CD4-positive, alpha-beta T cell treated with Interleukin-4 for 4 hours (primary cell): ENCODE data around the gene KRTAP10-7.
"Not testable (repeated sequence)": the region's sequence is repeated elsewhere in the genome, so short reads cannot be mapped to it uniquely, and the experiment has no call there.

ENCODE experiments used
- DNase-seq: peaks from one replicate; pipeline ENCODE4 v3.0.0-alpha.2; 2020

Gene KRTAP10-7, protein sequence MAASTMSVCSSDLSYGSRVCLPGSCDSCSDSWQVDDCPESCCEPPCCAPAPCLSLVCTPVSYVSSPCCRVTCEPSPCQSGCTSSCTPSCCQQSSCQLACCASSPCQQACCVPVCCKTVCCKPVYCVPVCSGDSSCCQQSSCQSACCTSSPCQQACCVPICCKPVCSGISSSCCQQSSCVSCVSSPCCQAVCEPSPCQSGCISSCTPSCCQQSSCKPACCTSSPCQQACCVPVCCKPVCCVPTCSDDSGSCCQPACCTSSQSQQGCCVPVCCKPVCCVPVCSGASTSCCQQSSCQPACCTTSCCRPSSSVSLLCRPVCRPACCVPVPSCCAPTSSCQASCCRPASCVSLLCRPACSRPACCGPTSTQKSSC

DNA sequence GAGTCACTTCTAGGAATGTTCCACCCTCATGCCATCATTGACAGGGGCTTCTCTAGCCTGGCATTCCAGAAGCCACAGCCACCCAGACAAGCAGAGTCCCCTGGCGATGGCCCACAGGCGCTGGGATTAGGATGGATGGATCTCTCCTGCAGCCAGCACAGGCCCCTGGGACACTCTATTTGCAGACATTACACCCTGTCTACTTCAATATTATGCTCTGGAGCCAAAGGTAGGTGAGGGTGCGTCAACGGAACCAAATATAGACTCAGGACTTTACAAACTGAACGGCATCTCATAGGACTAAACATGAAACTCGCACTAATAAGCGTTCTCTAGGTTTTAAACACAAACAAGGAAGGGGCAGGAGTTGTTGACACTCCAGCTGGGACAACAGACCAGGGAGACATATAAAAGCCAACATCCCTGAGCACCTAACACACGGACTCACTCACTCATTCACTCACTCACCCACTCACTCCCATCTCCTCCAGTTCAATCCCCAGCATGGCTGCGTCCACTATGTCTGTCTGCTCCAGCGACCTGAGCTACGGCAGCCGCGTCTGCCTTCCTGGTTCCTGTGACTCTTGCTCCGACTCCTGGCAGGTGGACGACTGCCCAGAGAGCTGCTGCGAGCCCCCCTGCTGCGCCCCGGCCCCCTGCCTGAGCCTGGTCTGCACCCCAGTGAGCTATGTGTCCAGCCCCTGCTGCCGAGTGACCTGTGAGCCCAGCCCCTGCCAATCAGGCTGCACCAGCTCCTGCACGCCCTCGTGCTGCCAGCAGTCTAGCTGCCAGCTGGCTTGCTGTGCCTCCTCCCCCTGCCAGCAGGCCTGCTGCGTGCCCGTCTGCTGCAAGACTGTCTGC is at the start of gene KRTAP10-7:
KRTAP10-7 (plus strand) TSS at position 480 of the 861 bp plus-strand sequence; CDS start at position 505, 25 bp downstream.
- not testable (repeated sequence) for DNase-seq

DNA sequence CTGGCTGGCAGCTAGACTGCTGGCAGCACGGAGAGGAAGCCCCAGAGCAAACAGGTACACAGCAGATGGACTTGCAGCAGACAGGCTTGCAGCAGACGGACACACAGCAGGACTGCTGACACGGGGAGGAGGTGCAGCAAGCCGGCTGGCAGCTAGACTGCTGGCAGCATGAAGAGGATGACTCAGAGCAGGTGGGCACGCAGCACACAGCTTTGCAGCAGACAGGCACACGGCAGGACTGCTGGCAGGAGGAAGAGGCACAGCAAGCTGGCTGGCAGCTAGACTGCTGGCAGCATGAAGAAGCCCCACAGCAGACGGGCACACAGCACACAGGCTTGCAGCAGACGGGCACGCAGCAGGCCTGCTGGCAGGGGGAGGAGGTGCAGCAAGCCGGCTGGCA is 49.6 kb upstream of the KRTAP10-7 start:
- no peak for DNase-seq

DNA sequence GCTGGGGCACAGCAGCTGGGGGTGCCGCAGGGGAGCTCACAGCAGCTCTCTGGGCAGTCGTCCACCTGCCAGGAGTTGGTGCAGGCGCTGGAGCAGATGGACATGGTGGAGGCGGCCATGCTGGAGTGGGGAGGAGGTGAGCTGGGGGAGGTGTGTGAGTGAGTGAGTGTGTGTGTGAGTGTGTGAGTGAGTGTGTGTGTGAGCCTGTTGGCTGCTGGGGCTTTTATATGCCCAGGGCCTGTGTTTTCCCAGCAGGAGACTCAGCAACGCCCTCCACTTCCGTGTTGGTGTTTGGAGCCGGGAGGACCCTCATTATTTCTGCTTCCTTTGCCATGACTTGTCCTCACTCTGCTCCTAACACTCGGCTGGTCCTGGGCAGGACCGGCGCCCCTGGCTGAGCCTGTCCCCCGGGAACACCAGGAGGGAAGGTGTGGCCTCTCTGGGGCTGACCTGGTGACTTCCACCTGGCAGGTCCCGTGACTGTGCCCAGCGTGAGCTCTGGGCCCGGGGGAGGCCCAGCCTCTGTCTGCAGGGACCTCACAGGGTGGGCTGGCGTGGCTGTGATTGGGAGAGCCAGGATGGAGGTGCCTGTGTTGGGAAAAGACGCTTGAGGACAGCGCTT is 48.9 kb upstream of the KRTAP10-7 start, which contains the start of gene KRTAP10-2:
KRTAP10-2 (minus strand) TSS at position 166 of the 622 bp plus-strand sequence; CDS start at position 119, 47 bp downstream.
- DNase-seq: no peak

DNA sequence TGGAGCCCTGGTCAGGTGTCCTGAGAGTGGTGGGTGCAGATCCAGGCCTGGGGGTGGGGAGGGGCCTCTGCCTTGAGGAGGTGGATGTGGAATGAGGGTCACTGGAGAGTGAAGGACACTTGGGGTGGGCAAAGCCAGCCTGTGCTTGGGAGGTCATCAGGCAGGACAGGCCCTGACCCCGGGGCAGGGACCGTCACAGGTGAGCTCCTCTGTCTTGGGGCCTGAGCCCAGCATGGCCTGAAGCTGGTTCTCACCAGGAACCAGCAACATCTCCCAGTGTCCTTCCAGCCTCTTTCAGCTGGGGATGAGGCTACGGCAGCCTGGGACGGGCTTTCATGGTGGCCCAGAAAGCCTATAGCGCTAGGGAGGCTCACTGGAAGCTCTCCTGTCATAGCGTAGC is 48.3 kb upstream of the KRTAP10-7 start:
- DNase-seq: no peak

DNA sequence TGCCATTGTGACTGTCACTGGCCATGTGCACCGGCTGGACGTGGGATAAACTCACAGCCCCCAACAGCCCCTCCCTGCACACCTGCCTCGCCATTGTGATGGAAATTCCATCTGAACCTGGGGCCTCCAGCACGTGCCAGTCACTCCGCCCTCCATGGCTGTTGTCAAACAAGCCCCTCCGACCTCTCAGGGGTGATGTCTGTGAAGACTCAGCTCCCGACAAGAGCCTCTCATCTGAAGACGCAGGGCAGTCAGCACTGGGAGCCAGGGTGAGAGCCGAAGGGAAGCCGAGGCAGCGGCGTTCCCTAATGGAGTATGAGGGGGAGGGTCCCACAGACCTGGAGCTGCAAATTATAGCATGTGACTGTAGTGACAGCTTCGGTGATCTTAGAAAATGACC is 47.7 kb upstream of the KRTAP10-7 start:
- no peak for DNase-seq

DNA sequence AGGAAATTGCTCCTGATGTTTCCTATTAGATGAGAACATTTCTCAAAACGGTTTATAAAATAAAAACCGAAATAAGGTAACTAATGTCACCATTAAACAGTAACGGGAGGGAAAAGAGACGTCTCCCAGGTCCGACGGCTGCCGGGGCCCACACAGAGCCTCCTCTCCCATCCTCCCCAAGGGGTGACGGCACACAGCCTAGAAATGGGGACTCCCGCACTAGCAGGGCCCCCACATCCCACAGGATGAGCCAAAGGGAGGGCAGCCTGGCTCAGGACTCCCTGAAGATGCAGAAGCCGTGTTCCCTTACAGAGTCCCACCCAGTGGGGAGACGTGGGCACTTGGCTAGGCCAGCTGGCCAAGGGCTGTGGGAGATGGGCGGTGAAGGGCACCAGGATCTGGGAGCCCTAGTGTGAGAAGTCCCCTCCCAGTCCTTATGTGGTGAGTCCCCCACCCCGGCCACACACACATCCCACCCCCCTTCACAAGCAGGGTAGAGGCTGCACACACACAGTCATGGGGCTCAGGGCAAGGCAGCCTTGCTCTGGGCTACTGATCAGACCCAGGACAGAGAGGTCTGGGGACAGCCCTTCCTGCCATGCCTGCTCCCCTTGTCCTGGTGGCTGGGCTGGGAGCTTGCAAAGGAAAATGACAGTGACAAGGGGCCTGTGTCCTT is 45.1 kb upstream of the KRTAP10-7 start:
- no peak for DNase-seq

DNA sequence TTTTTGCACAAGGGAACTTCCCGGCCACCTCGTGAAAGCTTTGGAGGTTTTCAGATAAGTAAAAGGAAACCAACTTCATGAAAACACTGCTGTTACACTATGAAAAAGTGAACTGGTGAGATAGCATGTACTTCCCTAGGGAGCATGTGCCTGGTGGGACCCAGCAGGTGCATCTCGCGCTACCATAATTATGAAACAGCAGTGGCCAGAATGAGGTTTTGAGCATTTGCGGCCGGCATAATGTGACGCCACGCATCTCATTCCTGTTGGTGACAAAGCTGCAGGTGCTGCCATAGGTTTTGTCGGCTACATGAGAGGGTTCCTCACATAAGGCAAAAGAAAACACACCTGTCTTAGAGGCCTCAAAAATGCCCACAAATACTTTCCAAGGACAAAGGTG is 43.5 kb upstream of the KRTAP10-7 start:
- no peak for DNase-seq

DNA sequence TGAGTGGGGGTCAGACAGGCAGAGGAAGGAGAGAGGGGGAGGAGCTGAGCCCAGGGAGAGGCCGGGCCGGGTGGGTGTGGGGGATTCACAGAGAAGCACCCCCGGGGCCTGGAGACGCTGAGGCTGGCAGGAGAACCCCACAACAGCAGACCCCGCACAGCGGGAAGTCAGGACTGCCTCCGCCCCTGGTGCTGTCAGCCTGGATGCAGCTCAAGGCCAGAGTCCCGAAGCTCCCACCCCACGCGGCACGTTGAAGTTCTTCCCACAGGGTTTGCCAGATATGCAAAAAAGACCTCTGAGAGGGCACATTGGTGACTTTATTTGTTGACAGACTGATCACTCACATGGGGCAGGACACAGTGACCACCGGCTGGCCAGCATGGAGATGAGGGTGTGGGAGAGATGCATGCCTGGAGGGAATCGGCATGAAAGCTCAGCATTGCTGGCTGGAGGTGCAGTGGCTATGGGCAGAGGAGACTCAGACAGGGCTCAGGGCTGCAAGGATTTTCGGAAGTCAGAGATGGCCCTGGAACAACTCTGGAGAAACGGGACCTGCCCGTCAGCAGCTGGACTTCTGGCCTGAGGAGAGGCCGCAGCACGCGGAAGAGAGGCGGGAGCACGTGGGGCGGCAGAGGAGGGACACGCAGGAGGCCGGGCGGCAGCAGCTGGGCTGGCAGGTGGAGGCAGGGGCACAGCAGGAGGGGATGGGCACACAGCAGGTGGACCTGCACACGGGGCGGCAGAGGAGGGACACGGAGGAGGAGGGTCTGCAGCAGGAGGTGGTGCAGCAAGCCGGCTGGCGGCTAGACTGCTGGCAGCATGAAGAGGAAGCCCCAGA is 42.7 kb upstream of the KRTAP10-7 start:
- no peak for DNase-seq

DNA sequence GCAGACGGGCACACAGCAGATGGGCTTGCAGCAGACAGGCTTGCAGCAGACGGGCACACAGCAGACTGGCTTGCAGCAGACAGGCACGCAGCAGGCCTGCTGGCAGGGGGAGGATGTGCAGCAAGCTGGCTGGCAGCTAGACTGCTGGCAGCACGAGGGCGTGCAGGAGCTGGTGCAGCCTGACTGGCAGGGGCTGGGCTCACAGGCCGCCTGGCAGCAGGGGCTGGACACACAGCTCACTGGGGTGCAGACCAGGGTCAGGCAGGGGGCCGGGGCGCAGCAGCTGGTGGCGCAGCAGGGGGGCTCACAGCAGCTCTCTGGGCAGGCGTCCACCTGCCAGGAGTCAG is 42.1 kb upstream of the KRTAP10-7 start:
- not testable (repeated sequence) for DNase-seq

DNA sequence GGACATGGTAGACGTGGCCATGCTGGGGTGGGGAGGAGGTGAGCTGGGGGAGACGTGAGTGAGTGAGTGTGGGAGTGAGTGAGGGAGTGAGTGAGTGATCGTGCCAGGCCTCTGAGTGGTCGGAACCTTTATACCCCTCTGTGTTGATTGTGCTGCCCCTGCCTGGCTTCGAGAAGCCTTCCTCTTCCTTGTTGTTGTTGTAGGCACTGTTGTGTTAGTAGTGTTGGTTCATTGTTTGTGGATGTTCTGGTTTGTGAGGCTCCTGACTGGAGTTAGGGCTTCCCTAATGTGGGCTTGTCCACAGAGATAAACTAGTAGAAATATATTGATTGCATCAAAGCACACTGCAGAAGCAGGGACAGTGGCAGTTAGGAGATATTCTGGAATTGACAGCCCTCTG is 41.7 kb upstream of the KRTAP10-7 start, which contains the start of gene KRTAP10-3:
KRTAP10-3 (minus strand) TSS at position 101 of the 400 bp plus-strand sequence; CDS start at position 21, 80 bp downstream.
- DNase-seq: no peak

DNA sequence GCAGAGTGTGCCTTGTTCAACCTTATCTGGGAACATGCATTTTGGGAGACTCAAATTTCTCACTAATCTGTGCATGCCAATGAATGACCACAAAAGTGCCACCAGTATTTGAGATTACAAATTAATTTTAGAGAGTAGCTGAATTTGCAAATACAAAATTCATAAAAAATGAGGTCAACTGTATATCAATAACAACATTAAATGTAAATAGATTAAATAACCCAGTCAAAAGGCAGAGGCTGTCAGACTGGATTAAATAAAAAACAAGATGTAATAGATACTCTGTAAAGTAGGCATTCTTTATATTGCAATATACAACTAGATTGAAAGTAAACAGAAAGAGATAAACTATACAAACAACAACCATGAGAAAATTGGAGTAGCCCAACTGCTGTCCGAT is 36.3 kb upstream of the KRTAP10-7 start:
- DNase-seq: no peak

DNA sequence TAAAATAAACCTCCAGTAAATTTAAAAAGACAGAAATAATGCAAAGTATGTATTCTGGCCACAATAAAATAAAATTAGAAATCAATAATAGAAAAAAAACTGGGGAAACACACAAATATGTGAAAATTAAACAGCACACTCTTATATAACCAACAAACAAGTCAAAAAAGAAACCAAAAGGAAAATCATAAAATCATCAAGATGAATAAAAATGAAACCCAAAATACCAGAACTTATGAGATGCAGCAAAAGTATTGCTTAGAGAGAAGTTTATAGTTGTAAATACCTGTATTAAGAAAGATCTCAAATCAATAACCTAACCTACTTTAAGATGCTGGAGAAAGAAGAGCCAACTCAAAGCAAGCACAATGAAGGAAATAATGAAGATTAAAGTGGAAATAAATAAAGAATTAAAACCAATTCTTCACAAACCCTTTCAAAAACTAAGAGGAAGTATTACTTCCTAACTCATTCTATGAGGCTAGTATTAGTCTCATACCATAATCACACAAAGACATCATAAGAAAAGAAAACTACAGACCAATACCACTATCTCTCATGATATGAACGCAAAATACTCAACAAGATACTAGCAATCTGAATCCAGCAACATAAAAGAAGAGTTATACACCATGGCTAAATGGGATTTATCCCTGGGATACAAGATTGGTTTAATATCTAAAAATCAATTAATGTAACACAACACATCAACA is 35.4 kb upstream of the KRTAP10-7 start:
- DNase-seq: no peak

DNA sequence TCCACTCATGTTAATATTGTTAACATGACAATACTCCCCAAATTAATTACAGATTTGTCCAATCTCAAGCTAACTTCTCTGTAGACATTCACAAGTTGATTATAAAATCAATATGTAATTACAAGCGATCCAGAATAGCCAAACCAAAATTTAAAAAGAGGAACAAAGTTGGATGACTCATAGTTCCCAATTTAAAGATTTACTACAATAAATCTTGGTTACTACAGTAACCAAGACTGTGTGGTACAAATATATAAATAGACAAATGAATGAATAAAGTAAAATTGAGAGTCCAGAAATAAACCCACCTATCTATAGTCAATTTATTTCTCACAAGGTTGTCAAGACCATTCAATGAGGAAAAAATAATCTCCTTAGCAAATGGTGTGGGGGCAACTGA is 34.0 kb upstream of the KRTAP10-7 start:
- DNase-seq: no peak

DNA sequence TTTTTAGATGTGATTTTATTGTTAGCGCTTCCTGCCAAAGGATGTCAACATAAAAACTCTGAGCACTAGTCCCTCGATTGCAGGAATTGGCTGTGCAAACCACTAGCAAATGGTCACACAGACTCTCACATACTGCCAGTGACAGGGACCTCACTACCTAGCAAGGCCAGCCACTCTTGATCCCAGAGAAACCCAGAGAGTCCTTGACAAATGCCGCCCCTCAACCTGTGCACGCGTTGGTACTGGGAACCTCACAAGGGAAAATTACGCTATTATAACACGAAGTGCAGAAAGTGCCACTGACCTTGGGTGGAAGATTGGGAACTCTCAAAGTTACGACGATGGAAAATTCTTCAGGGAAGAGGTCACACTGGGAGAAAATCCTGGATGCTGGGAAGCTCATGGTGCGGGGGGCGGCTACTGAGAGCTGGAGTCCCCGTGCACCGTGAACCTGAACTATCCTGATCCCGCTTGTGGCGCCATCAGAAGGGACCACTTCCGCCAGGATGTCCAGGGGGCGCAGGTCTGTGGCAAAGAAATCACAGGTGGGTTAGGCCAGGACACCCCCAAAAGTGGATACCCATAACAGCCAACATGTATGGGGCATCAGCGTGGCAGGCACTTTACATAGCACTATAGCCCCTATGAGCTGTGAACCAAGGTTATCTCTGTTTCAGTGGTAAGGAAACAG is 32.8 kb upstream of the KRTAP10-7 start:
- no peak for DNase-seq

DNA sequence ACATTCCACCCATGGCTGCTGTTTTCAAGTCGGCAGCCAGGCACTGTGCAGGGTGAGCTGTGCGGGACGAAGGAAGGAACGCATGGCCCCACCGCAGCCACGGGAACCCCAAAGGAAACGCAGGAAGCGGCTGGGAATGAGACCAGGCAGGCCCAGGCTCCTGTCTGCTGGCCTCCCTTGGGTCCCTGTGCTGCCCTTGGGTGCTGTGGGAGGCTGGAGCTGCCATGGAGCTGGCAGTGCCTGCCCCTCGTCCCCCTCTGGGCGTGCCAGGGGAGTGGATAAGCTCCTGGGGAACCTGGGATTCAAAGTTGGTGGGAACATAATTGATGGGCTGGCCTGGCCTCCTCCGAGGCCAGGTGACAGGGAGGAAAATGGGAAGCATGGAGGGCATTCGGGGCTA is 32.1 kb upstream of the KRTAP10-7 start:
- DNase-seq: no peak

DNA sequence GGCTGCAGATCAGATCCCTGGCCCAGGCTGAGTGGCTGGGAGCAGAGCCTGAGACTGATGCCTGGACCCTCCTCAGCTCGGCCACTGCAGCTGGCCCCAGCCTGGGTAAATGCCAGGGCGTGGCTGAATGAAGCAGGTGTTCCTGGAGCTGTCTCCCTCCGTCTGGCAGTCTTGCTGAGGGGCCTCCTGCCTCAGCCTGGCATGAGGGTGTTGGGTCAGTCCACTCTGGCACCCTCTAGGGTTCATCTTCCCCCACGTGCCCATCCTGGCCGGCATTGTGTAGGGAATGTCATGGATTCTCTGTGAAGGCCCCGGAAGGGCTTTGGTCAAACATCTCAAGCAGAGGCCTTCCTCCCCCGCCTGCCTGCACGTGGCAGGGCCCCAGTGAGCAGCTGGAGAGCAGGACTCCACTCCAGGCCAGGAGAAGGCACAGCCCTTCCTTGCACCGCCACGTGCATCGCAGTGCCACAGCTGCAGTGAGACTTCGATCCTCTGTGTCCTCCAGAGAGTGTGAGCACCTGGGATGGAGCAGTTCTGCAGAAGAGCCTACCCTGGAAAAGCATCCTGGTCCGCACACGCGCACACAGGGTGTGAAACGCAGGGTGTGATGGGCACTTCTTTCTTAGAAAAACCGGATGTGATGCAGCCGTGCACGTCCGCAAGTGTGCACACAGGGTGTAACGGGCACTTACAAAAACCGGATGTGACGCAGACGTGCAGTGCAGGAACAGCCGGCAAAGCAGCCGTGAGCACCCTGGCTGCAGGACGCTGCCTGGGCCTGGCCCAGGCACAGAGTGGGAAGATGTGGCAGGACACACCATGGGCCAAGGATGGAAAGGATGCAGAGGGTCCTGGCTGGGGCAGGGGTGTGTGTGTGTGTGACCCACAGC is 31.5 kb upstream of the KRTAP10-7 start:
- DNase-seq: no peak

DNA sequence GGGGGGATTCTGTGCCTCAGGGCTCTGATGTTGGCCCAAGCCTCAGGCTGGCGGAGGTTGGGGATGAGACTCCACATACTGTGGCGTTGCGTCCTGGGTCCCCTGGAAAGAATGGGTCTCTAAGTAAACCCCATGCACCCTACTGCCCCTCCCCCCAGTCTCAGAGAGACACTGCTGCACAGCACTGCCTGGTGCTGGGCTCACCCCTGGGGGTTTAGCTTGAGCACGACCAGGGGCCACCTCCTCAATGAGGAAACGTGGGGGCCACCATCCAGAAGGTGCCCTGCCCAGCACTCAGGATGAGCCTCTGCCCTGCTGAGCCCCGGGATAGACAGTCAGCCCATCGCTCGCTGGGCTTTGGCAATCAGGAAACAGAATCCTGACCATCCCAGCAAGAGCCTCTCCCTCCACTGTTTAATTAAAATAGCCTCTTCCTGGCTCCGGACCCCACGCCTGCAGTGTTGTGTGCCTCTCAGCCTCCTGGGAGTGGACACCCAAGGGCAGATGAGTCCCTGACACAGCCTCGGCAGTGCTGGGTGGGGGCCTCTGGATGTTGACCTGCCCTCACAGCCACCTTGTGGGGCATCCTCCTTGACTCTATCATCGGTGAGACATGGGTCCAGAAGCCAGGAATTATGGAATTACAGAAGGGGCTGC is 30.4 kb upstream of the KRTAP10-7 start:
- no peak for DNase-seq

DNA sequence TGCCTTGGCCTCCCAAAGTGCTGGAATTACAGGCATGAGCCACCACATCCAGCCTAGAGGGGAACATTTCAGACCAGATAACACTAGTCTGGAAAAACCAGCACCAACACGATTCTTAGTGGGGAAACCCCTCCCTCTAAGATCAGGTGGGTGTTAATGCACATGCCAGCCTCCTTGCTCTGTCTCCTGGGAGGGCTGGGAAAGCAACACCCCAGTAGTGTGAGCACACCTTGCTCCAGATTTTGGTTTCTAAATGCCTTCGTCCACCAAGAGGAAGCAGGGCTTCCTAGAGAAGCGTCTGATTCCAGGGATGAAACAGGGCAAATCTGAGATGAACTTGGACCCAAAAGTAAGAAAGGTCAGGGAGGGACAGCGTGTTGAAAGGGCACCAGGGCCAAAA is 29.1 kb upstream of the KRTAP10-7 start:
- DNase-seq: no peak
